Tongue (tissue), 2 donors: ENCODE measurements around the gene IMPDH1. TPM values are rescaled to one million over a fixed set of nuclear protein-coding genes. Genes with fewer than 3 reads are reported as not detected.
"Not testable (repeated sequence)": the region's sequence is repeated elsewhere in the genome, so short reads cannot be mapped to it uniquely, and the experiment has no call there.

Experiments used
- DNase-seq: peaks from one replicate; pipeline ENCODE4 v3.0.0-alpha.2; 2015
- total RNA-seq: library from RNA; depleted of rRNA; stranded (reverse); fragments of >200 nt; gene quantifications from one replicate; pipeline ENCODE4 v1.2.3, GENCODE V29; 2014

The IMPDH1 gene
- 15.4 TPM for total RNA-seq

DNA sequence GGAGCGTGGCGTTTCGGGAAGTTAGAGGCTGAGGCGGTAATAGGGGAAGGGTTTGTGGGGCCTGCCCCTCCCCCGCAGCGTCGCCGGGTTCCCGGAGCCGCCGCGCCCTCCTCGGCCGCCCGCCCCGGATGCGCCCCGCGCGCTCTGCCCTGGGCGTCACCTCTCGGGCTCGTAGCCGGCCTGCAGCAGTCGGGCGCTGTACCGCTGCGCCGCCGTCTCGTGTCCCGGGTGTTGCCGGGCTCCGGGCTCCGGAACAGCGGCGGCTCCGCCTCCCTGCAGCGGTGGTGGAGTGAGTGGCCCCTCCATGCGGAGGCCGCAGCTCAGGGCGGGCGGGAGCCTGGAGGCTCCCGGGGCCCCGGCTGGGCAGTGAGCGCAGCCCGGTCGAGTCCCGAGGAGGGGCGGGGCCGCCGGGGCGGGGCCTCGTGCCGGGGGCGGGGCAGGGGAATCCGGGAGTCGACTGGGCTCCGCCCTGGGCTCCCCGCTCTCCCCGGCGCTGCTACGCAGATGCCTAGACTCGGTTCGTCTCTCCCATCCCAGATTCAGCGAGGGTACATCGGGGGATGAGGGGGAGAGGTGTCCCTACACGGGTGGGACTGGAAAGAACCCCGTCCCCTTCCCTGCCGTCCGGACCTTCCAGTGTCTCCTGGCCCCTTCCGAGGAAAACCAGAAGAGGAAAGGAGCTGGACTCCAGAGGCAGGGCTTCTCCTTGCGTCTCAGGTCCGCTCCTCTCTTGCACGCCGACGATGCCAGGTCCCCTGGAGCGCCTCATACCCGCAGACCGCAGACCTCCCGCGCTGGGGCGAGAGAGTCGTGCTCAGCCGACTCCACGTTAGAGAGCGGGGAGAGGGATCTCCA lies at the start of gene IMPDH1:
TSS of gene IMPDH1 (minus strand) at position 387 of the 855 bp plus-strand sequence. CDS start at position 306, 81 bp downstream.
- DNase-seq, result peak; percentile 87

DNA sequence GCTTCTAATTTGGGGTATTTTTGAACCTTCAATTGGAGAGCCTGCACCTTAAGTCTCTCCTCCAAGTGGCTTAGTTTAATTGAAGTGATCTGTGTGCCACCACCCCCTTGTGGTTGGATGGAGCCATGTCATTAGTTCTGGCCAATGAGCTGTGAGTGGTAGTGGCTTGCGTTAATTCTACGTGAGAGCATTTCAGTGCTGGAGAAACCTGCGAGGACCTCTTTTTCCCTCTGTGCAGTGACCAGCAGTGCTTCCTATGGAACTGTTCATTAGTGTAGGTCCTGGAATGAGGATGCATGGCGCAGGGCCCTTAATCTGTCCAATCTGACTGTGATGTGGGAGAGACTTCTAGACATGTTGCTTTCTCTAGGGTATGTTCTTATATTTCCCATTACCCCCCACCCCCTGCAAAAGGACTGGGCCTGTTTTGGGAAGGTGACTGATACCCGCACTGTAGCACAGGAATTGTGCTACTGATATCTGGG lies 49.7 kb upstream of the IMPDH1 start:
- peak; percentile 81 for DNase-seq

DNA sequence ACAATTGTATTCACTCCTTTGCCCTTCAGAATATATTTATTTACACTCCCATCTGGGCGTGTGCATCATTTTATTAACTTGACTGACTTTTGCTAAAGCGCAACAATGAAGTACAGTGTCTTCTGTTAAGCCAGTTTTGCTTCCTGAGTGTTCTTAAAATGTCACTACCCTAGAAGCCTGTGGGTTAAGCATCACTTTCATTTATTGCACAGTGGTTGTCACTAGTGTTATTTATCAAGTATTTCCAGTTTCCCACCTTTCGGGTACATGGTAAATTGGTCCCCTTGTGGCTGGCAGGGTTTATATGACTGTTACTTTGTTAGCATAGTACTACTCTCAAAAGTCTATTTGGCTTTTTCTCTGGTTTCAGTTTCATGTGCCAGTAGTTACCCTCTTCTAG lies 49.2 kb upstream of the IMPDH1 start:
- no peak for DNase-seq

DNA sequence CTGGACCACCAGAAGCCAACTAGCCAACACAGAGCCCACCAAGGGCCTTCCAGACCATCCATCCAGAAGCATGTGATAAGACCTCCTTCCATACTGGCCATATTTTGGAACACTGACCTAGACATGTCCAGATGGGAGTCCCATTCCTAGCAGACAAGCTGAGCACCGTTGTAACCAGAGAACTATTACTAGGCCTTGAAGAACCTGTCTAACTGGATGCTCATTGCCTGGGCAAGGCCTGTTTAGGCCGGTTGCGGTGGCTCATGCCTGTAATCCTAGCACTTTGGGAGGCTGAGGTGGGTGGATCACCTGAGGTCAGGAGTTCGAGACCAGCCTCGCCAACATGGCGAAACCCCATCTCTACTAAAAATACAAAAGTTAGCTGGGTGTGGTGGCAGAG lies 47.6 kb upstream of the IMPDH1 start:
- not testable (repeated sequence) for DNase-seq

DNA sequence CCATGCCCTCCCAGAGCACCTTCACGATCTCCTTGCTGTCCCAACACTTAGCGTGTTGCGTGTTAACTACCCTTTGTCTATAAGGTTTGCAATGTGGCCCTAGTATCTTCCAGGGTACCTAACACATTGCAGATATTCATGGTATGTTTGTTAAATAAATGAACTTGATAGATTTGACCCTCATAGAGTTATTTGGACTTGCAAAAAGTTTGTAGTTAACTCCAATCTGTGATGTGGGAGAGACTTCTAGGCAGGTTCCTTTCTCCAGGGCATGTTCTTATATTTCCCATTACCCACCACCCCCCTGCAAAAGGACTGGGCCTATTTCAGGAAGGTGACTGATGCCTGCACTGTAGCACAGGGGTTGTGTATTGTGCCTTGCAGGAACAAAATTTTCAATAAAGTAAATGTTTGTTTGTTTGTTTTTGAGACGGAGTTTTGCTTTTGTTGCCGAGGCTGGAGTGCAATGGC lies 46.5 kb upstream of the IMPDH1 start:
- DNase-seq, result no peak

DNA sequence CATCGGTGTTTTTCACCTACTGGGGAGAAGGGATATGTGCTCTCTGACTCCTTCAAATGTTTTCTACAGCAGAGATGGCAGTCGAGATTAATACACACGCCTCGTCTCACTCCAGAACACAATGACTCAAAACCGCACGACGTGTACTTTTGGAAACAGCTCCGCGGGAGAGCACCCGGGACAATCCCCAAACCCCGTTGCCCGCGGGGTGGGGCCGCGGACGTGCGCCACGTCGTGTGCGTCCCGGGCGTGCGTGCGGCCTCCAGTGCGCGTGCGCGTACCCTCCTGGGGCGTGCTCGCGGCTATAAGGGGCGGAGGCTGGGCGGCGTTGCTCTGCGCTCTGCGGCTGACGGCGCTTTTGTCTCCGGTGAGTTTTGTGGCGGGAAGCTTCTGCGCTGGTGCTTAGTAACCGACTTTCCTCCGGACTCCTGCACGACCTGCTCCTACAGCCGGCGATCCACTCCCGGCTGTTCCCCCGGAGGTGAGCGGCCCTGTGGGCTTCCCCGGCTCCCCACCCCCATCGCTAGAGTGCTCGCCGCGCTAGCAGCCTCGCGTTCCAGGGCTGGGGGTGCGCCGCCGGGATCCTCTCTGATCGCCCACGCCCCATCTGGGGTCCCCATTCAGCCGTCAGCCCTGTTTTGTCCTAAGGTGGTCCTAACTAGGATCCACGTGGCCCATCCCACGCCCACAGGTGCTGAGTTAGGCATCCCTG lies 45.9 kb upstream of the IMPDH1 start, which contains the start of gene HILPDA:
TSS of gene HILPDA (plus strand) at position 336 of the 712 bp plus-strand sequence. CDS start 1,391 bp downstream, outside the sequence.
- peak; percentile 96 for DNase-seq

DNA sequence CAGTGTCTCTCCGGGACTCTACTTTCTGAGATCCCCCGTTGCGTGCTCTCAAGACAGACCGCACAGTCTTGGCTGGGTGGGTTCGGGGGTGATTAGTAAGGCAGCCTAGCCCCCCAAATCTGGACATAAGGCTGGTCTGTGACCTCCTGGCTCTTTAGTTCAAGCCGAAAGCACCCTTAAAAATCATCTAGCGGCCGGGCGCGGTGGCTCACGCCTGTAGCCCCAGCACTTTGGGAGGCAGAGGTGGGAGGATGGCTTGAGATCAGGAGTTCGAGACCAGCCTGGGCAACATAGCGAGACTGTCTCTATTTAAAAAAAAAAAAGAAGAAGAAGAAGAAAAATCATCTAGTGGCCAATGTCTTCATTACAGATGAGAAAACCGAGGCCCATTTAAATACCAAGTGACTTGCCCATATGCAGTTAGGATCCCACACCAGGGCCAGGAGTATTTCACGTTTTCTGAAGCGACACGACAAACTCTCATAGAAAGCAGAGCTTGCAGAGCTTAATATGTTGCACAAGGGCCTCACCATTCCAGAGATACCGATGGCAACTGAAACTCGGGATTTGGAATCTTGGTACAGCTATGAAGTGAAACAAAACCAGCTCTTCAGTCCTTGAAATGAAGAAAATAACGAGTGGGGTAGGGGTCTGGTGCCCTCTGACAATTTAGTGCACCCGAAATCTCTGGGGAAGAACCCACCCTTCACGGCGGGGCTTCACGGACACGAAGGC lies 45.2 kb upstream of the IMPDH1 start:
- no peak for DNase-seq

DNA sequence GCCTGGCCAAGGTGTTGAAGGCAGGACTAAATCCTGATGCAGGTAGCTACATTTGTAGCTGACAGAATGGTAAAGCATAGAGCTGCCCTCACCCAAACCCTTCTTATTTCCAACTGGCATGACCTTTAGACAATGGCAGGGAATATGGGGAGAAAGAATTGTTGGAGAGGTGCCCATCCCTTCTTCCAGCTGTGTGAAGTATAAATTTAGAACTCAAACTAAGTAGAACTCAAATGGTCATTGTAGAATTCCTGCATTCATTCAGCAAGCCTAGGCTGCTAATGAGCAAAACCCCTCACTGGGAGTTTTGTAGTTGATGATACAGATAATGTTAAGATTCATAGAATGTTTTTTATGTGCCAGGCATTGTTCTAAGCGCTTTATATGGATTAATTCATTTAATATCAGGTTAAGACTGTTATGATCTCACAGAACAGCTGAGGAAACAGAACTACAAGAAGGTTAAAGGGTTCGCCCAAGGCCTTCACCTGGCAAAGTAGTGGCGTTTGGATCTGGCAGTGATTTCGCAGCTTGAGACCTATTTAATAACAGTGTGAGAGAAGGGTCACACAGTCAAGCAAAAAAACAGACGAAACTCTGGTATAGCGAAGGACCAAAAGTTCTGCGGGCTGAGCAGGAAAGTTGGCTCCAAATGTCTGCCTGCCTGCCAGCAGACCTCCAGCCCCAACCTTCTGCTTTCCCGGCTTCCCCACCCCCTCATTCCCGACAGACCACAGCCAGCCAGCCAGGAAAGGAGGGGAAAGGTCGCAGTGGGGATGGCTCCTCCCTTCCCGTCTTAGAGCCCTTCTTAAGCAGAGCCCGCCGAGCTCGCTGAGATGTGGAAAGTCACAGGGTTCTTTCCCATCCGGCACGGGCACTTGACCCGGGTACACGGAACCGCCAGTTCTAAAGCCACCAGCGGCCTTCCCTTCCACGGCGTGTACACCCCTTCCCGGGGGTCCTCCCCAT lies 44.3 kb upstream of the IMPDH1 start:
- DNase-seq, result peak; percentile 96

DNA sequence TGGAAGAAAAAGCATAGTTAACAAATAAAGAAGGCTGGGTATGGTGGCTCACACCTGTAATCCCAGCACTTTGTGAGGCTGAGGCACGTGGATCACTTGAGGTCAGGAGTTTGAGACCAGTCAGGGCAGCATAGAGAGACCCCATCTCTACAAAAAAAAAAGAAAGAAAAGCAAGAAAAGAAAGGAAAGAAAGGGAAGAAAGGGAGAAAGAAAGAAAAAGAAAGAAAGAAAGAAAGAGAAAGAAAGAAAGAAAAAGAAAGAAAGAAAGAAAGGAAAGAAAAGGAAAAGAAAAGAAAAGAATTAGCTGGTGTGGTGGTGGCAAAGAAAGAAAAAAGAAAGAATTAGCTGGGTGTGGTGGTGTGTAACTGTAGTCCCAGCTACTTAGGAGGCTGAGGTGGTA lies 42.8 kb upstream of the IMPDH1 start:
- no peak for DNase-seq

DNA sequence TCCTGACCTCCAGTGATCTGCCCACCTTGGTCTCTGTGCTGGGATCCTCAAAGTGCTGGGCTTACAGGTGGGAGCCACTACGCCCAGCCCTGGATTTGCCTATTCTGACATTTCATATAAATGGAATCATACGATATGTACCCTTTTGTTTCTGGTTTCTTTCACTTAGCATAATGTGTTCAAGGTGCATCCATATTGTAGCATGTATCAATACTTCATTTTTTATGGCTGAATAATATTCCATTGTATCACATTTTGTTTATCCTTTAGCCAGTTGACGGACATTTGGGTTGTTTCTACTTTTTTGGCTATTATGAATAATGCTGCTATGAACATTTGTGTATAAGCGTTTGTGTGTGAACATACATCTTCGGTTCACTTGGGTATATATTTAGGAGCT lies 41.1 kb upstream of the IMPDH1 start:
- no peak for DNase-seq

DNA sequence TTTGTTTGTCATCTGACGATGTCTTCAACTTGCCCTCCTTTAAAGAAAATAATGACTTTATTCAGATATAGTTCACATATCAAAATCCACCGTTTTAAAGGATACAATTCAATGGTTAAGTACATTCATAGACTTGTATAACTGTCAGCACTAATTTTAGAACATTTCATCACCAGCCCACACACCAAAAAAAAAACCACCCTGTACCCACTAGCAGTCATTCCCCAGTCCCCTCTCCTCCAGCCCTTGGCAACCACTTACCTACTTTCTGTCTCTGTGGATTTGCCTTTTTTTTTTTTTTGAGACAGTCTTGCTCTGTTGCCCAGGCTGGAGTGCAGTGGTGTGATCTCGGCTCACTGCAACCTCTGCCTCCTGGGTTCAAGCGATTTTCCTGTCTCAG lies 40.6 kb upstream of the IMPDH1 start:
- DNase-seq, result no peak

DNA sequence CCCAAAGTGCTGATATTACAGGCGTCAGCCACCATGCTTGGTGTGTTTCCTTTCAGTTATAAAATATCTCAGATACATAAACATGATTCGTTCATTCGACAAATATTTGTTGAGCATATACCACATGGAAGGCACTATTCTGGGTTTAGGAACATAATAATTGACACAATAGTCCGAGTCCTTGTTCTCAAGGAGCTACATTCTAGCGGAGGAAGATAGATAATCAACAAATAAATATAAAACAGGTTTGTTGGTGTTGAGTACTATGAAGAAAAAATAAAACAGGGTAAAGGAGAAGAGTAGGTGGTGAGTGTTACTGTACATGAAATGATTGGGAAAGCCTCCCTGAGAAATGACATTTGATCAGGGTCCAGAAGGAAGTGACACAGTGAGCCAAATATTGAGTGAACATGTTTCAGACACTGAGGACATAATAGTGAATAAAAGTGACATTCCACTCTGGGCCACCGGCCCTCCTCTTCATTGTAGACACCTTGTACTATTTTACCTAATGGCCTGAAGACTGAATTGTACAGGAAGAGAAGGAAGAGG lies 39.0 kb upstream of the IMPDH1 start:
- no peak for DNase-seq

DNA sequence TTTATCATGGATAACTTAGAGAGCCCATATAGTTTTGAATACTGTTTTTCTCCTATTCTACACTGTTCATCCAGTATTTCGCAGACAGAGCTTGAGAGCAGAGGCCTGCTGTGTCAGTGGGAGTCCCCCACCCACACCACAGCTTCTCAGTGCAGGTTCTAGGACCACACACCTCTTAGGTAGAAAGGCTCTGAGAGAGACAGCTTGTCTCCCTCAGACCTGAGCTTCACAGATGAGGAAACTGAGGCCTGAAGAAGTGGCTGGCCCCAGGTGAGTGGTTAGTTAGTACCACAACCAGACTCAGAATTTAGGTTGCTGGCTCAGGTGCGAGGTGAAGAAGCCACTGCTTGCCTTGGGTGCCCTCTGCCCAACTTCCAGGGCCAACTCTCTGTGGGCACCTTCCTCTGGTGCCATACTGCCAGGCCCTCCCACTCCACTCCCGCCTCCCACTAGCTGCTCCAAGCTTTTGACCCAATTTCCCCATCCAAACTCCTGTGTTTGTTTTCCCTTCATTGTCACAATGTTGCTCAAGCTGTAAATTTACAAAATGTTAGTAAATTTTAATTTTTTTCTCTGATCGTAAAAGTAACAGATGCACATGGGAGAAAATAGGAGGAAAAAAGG lies 38.3 kb upstream of the IMPDH1 start:
- DNase-seq, result no peak

DNA sequence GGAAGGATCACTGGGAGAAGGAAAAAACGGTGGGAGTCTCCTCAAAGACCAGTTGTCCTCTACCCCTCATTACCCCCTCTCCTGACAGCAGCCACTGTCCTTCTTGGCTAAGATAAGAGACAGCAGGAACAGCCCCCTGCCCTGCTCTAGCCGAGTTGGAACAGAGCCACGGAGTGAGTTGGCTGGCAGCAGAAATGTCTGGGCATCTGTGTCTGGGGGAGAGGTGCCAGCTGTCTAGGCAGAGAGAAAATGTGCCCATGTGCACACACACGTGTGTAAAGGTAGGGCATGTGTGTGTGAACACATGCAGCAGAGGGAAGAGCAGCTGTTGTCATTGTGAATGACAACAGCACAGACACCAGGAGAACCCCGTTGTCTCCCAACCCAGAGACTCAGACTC lies 36.5 kb upstream of the IMPDH1 start:
- peak; percentile 87 for DNase-seq

DNA sequence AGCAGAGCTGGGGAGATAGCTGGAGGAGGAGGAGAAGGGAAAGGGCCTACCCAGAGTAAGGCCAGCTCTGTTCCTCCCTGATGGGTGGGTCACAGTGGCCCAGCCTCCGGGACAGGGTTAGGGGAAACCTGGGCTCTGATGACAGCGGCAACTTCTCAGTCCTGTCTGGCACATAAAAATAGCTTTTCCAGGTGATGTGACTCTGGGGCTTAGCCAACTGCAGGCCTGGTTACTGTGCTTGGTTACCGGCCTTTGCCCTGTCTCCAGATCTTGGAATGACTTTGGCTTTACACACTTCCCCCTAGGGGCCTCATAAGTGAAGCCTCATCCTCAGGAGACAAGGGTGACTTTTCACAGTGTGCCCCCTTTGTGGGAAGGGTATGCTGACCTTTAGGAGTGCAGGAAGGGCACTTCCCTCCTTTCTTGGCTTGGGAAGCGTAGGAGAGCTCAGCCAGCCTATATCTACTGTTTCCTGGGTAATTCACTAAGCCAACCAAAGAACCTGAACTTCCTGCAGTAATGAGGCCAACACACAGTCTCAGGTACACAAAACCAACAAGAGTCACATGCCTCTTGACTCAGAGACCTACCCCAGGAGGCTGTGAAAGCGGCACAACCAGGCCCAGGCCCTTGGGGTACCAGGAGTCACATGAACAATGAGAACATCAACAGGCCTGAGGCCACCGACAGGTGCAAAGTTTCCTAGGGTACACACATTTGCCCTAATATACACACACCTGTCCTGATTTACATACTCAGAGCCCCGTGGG lies 34.2 kb upstream of the IMPDH1 start:
- peak; percentile 24 for DNase-seq

DNA sequence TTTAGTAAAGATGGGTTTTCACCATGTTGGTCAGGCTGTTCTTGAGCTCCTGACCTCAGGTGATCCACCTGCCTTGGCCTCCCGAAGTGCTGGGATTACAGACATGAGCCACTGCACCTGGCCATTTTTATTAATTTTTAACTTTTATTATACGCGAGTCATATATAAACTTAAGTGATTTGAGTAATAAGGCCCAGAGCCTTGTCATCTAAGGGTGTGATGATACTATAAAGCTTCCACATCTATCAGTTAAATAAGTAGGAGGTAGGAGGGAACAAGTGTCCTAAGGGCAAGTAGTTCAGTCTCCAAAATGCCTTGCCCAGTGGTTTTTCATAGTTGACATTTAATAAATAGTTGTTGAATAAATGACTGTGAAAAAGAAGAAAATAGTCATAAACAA lies 32.6 kb upstream of the IMPDH1 start:
- DNase-seq, result no peak

DNA sequence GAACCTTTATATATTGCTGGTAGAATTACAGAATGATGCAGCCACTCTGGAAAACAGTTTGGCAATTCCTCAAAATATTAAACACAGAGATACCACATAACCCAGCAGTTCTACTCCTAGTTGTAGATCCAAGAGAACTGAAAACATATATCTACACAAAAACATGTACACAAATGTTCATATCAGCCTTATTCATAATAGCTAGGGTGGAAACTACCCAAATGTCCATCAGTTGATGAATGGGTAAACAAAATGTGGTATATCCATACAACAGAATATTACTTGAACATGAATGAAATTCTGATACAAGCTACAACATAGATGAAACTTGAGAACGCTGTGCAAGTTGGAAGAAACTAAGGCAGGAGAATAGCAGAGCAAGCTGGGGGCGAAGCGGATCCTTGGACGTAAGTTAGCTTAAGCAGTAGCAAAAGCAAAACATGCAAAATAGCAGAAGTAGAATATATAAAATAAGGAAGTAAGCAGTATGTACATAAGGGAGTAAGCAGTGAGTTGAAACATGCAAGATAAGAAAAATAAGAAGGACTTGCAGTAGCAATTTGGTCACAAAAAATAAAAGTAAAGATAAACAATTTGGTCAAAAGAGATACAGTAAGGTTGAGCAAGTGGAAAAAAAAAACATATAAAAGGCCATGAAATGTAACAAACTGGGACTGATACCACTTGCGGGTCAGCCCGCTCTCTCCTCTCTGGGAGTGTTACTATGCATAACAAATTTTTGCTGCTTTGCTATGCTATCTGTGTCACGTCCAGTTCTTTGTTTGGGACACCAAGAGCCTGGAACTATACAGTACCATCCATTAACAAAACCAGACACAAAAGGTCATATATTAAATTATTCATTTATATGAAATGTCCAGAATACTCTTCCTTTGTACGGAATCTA lies 27.9 kb upstream of the IMPDH1 start:
- no peak for DNase-seq

DNA sequence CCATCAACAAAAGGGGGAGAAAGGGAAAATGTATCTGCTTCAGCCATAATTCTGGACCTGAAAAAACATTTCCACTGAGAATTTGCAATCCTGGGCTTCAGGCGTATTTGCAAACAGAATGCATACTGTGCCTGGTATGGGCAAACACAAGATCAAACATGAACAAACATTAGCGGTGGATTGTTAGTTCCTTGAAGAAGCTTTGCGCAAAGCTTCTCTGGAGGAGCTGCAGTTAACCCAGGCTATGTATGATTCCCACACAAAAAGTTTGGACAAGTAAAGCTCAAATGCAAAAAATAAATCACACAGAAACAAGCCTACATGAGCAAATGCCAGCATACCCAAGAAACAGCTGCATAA lies 25.5 kb upstream of the IMPDH1 start:
- DNase-seq, result no peak
